Measurements from ENCODE around the gene TSPAN18. TPM values are rescaled to one million over a fixed set of nuclear protein-coding genes. Genes with fewer than 3 reads are reported as not detected.

Gene TSPAN18
- total RNA-seq, 1 experiment from 2014 or later = not detected

- ChIA-PET POLR2A (ENCODE audit: unreplicated experiment) (no interaction called here), CTCF (no interaction called here)
- no TSS peak for BruUV-seq (replicated peaks)
- intact Hi-C loops (cut with micrococcal nuclease) = no loop called here
- H3K36me3 ChIP-seq (ENCODE audit: low read depth, low read length) = no peaks in the 10 kb centered on the region
- H2AFZ ChIP-seq (ENCODE audit: low read length) = no peak overlapping the region
- H3K4me1 ChIP-seq (ENCODE audit: insufficient read depth, low read length) = no peaks in the 10 kb centered on the region
- H3K4me2 ChIP-seq (ENCODE audit: low read length) = no peak overlapping the region
- H4K20me1 ChIP-seq (ENCODE audit: low read length) = no peaks in the 10 kb centered on the region
- H3K27ac ChIP-seq (ENCODE audit: low read length) = no peak overlapping the region
- no peak for DNase-seq
- no peak overlapping the region for H3K9ac ChIP-seq (ENCODE audit: low read length)
- H3F3A ChIP-seq (ENCODE audit: low read length, unreplicated experiment) = no peaks in the 10 kb centered on the region
- no peaks in the 10 kb centered on the region for H3K9me3 ChIP-seq (ENCODE audit: low read length)
- ATAC-seq = no peak
- peaks cover 69% of the 10 kb centered on the region for H3K27me3 ChIP-seq (ENCODE audit: low read length)
- no peak for TF ChIP-seq EZH2phosphoT487 (IDR thresholded peaks at IDR 0.05; ENCODE audit: borderline replicate concordance, low read length)
- TF ChIP-seq CTCF (conservative IDR thresholded peaks at IDR 0.05; ENCODE audit: low read depth, low read length) = no peak
- TF ChIP-seq EZH2 (IDR thresholded peaks at IDR 0.05; ENCODE audit: low read length, unreplicated experiment) = no peak
- no peak overlapping the region for H3K4me3 ChIP-seq (ENCODE audit: low read length)
- H3K79me2 ChIP-seq (ENCODE audit: low read length) = no peaks in the 10 kb centered on the region
- H3K9me2 ChIP-seq (replicated peaks; ENCODE audit: low read length) = no peaks in the 10 kb centered on the region
Observed at GRCh38 chr11:44742508-44743246, 15.9 kb downstream of the TSPAN18 start.

GRCh38 chr11:44743326-44743725, 16.6 kb downstream of the TSPAN18 start:
- H3K27ac ChIP-seq (ENCODE audit: low read length) = no peak overlapping the region
- no peak for DNase-seq
- no peaks in the 10 kb centered on the region for H3K9me3 ChIP-seq (ENCODE audit: low read length)
- H3K27me3 ChIP-seq (ENCODE audit: low read length) = peaks cover 63% of the 10 kb centered on the region
- no peak overlapping the region for H3K4me2 ChIP-seq (ENCODE audit: low read length)
- no peak overlapping the region for H3K4me3 ChIP-seq (ENCODE audit: low read length)
- no TSS peak for BruUV-seq (replicated peaks)
- no peak overlapping the region for H3K9ac ChIP-seq (ENCODE audit: low read length)
- no peaks in the 10 kb centered on the region for H3F3A ChIP-seq (ENCODE audit: low read length, unreplicated experiment)
- intact Hi-C loops (cut with micrococcal nuclease) = no loop called here
- H3K4me1 ChIP-seq (ENCODE audit: insufficient read depth, low read length) = no peaks in the 10 kb centered on the region
- H3K36me3 ChIP-seq (ENCODE audit: low read depth, low read length) = no peaks in the 10 kb centered on the region
- H3K79me2 ChIP-seq (ENCODE audit: low read length) = no peaks in the 10 kb centered on the region
- CTCF ChIA-PET = no interaction called here
- no peak overlapping the region for H2AFZ ChIP-seq (ENCODE audit: low read length)
- no peaks in the 10 kb centered on the region for H3K9me2 ChIP-seq (replicated peaks; ENCODE audit: low read length)
- TF ChIP-seq EZH2 (IDR thresholded peaks at IDR 0.05; ENCODE audit: low read length, unreplicated experiment) (no peak), EZH2phosphoT487 (IDR thresholded peaks at IDR 0.05; ENCODE audit: borderline replicate concordance, low read length) (no peak)
- ATAC-seq = no peak
- no peaks in the 10 kb centered on the region for H4K20me1 ChIP-seq (ENCODE audit: low read length)
- POLR2A ChIA-PET (ENCODE audit: unreplicated experiment) = no interaction called here

GRCh38 chr11:44743959-44744557, 17.3 kb downstream of the TSPAN18 start:
- no TSS peak for BruUV-seq (replicated peaks)

More at GRCh38 chr11:44743959-44744557, 17.3 kb downstream of the TSPAN18 start:
- peaks cover 56% of the 10 kb centered on the region for H3K27me3 ChIP-seq (ENCODE audit: low read length)
- no peak overlapping the region for H3K4me3 ChIP-seq (ENCODE audit: low read length)
- DNase-seq (no peak), ATAC-seq (no peak)
- intact Hi-C loops (cut with micrococcal nuclease) = no loop called here
- no peak for TF ChIP-seq CTCF (conservative IDR thresholded peaks at IDR 0.05; ENCODE audit: low read depth, low read length)
- TF ChIP-seq EZH2phosphoT487 (IDR thresholded peaks at IDR 0.05; ENCODE audit: borderline replicate concordance, low read length) = no peak
- TF ChIP-seq EZH2 (IDR thresholded peaks at IDR 0.05; ENCODE audit: low read length, unreplicated experiment) = no peak
- H3K9me2 ChIP-seq (replicated peaks; ENCODE audit: low read length) = no peaks in the 10 kb centered on the region
- no peak overlapping the region for H2AFZ ChIP-seq (ENCODE audit: low read length)
- H3K27ac ChIP-seq (ENCODE audit: low read length) = no peak overlapping the region
- no peaks in the 10 kb centered on the region for H3K79me2 ChIP-seq (ENCODE audit: low read length)
- no peak overlapping the region for H3K9ac ChIP-seq (ENCODE audit: low read length)
- CTCF ChIA-PET = no interaction called here
- no peaks in the 10 kb centered on the region for H3K9me3 ChIP-seq (ENCODE audit: low read length)
- no peak overlapping the region for H3K4me2 ChIP-seq (ENCODE audit: low read length)
- H4K20me1 ChIP-seq (ENCODE audit: low read length) = no peaks in the 10 kb centered on the region
- no peaks in the 10 kb centered on the region for H3K36me3 ChIP-seq (ENCODE audit: low read depth, low read length)
- no peaks in the 10 kb centered on the region for H3F3A ChIP-seq (ENCODE audit: low read length, unreplicated experiment)
- no peaks in the 10 kb centered on the region for H3K4me1 ChIP-seq (ENCODE audit: insufficient read depth, low read length)
- POLR2A ChIA-PET (ENCODE audit: unreplicated experiment) = no interaction called here
